Tibial nerve (tissue), 4 donors: Measurements from ENCODE around the gene RBKS. TPM values are rescaled to one million over a fixed set of nuclear protein-coding genes. Genes with fewer than 3 reads are reported as not detected.

Source experiments
- DNase-seq, 2 donors: peaks; one replicate each; pipeline ENCODE4 v3.0.0-alpha.2; 2019; ENCODE audit warnings: low spot score in 2 of 2
- H3K27ac ChIP-seq, 4 donors: fragments of 200-600 bp; sonication (generic) in 3 of 4; one replicate each; pipeline ENCODE4 v1.5.1; 2017 to 2019; ENCODE audit warnings: mild to moderate bottlenecking in 1 of 4
- H3K27me3 ChIP-seq, 2 donors: fragments of 200-600 bp; sonication (generic) in 1 of 2; one replicate each; pipeline versions ENCODE4 v1.5.1 to v1.6.0; 2017 to 2019
- H3K36me3 ChIP-seq, 3 donors: fragments of 200-600 bp; sonication (generic); one replicate each; pipeline ENCODE4 v1.5.1; 2018 to 2019
- H3K4me1 ChIP-seq, 4 donors: fragments of 200-600 bp; sonication (generic) in 3 of 4; one replicate each; pipeline ENCODE4 v1.5.1; 2017 to 2019
- H3K4me3 ChIP-seq, 4 donors: fragments of 200-600 bp; sonication (generic) in 3 of 4; one replicate each; pipeline ENCODE4 v1.5.1; 2017 to 2019; ENCODE audit warnings: mild to moderate bottlenecking in 1 of 4, moderate library complexity in 1 of 4
- H3K9me3 ChIP-seq, 4 donors: fragments of 200-600 bp; sonication (generic) in 3 of 4; one replicate each; pipeline ENCODE4 v1.5.1; 2017 to 2019
- CTCF ChIP-seq, 5 experiments: fragments of 200-600 bp in 3 of 5; fragments of 450-650 bp in 2 of 5; sonication (generic) in 3 of 5; IDR thresholded peaks; one replicate each; pipeline ENCODE4 v1.5.1; 2016 to 2019; ENCODE audit warnings: antibody characterized with exemption in 5 of 5, mild to moderate bottlenecking in 3 of 5, moderate library complexity in 2 of 5
- EP300 ChIP-seq, 2 donors: sonication (generic); formaldehyde crosslinking; IDR thresholded peaks; one replicate each; pipeline ENCODE4 v1.6.1; 2017; ENCODE audit warnings: antibody characterized with exemption in 2 of 2, mild to moderate bottlenecking in 1 of 2
- POLR2A ChIP-seq, 2 donors: fragments of 450-650 bp; IDR thresholded peaks; one replicate each; pipeline ENCODE4 v1.6.1; 2017; ENCODE audit warnings: antibody characterized with exemption in 2 of 2, mild to moderate bottlenecking in 2 of 2, moderate library complexity in 2 of 2
- WGBS, 2 donors: methylation state at CpG; one replicate each; pipeline ENCODE4 v1.1.5; 2018; 5-methylcytosine and 5-hydroxymethylcytosine counted together
- total RNA-seq, 4 donors: library from RNA; depleted of rRNA; stranded (reverse); fragments of >200 nt; gene quantifications; one replicate each; pipeline ENCODE4 v1.1.0, GENCODE V29; 2016

RBKS gene
- total RNA-seq, 4 donors from 2014 or later: 1.2 to 8.1 (median 4.4) TPM

DNA sequence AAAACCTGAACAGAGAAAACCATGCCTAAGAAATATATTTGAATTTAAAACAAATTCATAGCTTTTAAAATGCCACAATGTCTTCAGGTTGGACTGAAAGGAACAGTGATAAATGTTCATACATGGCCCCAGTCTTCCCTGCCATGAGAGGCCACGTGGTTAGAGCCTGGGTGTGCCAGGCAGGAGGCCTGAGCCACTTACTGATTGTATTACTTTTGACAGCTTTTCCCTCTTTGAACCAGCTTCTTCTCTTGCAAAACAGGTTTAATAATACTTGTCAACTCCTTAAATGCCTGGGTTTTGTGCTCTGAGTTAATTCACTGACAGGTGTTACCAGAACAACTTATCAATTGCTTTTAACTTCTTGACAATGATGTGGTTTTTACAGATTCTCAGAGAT, 27.0 kb downstream of the RBKS start:
- H3K27ac ChIP-seq: no peak overlapping the region
- 50 to 59% methylated on average over 1 of the region's 1 CpG for WGBS, 2 donors
- H3K27me3 ChIP-seq: no peaks in the 10 kb centered on the region
- H3K4me1 ChIP-seq: no peaks in the 10 kb centered on the region
- TF ChIP-seq POLR2A (IDR thresholded peaks at IDR 0.05) (no peak), EP300 (IDR thresholded peaks at IDR 0.05) (no peak), CTCF (IDR thresholded peaks at IDR 0.05) (no peak)
- no peak for DNase-seq
- H3K9me3 ChIP-seq: peaks cover 0 to 1% (median 0%) of the 10 kb centered on the region in 4 donors
- H3K4me3 ChIP-seq: no peak overlapping the region
- H3K36me3 ChIP-seq: no peaks in the 10 kb centered on the region

DNA sequence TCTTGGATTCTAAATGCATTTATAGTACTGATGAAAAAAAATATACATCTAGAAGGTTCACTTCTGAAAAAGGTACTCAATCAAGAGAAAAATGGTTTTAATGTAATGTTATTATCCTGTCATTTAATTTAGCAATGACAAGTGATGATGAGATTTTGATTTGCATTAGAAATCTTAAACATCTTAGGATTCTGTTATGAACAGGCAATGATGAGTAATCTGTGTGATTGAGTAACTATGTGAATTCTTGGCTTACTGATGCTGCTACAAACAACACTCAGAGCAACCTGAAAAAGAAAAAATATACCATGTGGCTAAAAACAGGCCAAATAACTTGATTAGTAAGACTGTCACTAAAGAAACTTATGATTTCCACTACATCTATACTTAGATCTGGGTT, 30.1 kb downstream of the RBKS start:
- no peaks in the 10 kb centered on the region for H3K36me3 ChIP-seq
- H3K9me3 ChIP-seq: peaks cover 0 to 4% (median 0%) of the 10 kb centered on the region in 4 donors
- no peak for DNase-seq
- no peak for TF ChIP-seq POLR2A (IDR thresholded peaks at IDR 0.05)
- no peak for TF ChIP-seq CTCF (IDR thresholded peaks at IDR 0.05)
- TF ChIP-seq EP300 (IDR thresholded peaks at IDR 0.05): no peak
- no peak overlapping the region for H3K4me3 ChIP-seq
- H3K4me1 ChIP-seq: no peaks in the 10 kb centered on the region
- no peak overlapping the region for H3K27ac ChIP-seq
- H3K27me3 ChIP-seq: no peaks in the 10 kb centered on the region

DNA sequence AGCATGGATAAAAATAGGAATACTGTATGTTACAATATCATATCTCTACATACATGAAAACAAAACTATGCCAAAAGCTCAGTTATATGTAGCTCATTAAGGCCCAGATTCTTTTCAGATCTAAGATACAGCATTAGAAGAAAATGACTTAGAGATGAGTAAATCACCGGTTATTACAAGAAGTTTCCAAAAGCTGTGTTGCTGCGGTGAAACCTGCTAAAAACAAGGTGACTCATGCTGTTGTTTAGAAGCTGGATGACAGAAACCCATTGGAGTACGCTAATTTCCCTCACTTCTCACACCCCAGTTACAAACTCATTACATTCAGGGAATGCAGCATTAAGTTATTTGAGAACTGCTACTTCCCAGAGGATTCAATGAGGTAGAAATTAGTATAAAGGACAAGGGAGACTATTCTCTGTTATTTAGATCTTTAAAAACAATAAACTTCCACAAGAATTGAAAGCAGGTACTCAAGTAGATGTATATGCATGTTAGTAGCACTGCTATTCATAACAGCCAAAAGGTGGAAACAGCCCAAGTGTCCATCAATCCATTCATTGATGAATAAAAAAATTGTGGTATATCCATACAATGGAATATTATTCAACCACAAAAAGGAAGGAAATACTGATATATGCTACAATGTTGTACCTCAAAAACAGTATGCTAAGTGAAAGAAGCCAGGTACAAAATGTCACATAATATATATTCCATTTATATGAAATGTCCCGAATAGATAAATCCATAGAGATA, 32.6 kb downstream of the RBKS start:
- no peak for DNase-seq
- TF ChIP-seq EP300 (IDR thresholded peaks at IDR 0.05): no peak
- no peak for TF ChIP-seq POLR2A (IDR thresholded peaks at IDR 0.05)
- TF ChIP-seq CTCF (IDR thresholded peaks at IDR 0.05): no peak
- Histone ChIP-seq H3K27me3 (no peaks in the 10 kb centered on the region), H3K9me3 (peaks cover 0 to 4% (median 0%) of the 10 kb centered on the region in 4 donors), H3K27ac (no peak overlapping the region), H3K36me3 (no peaks in the 10 kb centered on the region), H3K4me1 (no peaks in the 10 kb centered on the region), H3K4me3 (no peak overlapping the region)
- WGBS, 2 donors: 96 to 97% methylated on average over 4 of the region's 4 CpGs

- WGBS, 2 donors: 84 to 95% methylated on average over 3 of the region's 3 CpGs
- no peak for DNase-seq
- TF ChIP-seq EP300 (IDR thresholded peaks at IDR 0.05) (no peak), CTCF (IDR thresholded peaks at IDR 0.05) (no peak), POLR2A (IDR thresholded peaks at IDR 0.05) (no peak)
- H3K27me3 ChIP-seq: no peaks in the 10 kb centered on the region
- H3K36me3 ChIP-seq: no peaks in the 10 kb centered on the region
- no peak overlapping the region for H3K27ac ChIP-seq
- peaks cover 0 to 4% (median 0%) of the 10 kb centered on the region in 4 donors for H3K9me3 ChIP-seq
- H3K4me1 ChIP-seq: no peaks in the 10 kb centered on the region
- no peak overlapping the region for H3K4me3 ChIP-seq
Observed at GRCh38 chr2:27856956-27857355, 33.2 kb downstream of the RBKS start.

DNA sequence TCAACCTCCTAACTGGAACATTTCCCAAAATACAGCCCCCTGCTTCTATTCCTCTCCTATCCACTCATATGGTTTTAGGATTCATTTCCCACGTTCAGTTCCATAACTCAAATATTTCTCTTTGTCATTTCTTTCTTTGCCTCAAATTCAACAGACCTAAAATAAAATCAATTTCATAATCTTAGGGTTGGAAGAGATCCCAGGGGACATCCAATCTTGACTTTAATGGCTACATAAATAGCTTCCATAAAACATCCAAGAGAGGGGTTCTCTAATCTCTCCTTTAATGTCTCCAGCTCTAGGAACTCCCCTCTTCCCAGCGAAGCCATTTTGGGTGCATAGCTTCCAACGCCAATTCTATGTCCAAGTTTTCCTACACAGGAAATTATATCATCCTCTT, 33.8 kb downstream of the RBKS start:
- Histone ChIP-seq H3K36me3 (no peaks in the 10 kb centered on the region), H3K9me3 (peaks cover 0 to 4% (median 0%) of the 10 kb centered on the region in 4 donors), H3K27me3 (no peaks in the 10 kb centered on the region), H3K4me3 (no peak overlapping the region), H3K4me1 (no peaks in the 10 kb centered on the region), H3K27ac (no peak overlapping the region)
- no peak for DNase-seq
- TF ChIP-seq CTCF (IDR thresholded peaks at IDR 0.05) (no peak), EP300 (IDR thresholded peaks at IDR 0.05) (no peak), POLR2A (IDR thresholded peaks at IDR 0.05) (no peak)
- 60 to 61% methylated on average over 3 of the region's 3 CpGs for WGBS, 2 donors
